ENCODE results near the gene NFIA.

DNA sequence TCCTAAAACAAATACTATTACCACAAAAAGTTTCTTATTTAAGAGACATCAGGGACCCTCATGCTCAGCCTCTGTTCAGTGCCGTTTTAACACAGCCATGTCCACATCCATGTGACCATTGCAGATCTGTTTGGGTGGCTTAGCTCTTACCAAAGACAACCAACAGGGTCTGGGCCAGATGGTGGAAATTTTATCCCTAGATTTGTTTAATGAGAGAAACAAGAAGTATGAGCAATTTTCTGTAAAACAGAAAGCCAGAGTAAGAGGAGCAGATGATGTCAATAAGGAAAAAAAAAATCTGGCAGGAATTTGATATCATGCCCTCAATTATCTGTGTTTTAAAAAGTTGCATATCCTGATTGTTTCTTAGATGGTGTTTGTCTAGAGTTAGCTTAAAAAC is 342.7 kb downstream of the NFIA start:
- TF ChIP-seq, protein P1, sequence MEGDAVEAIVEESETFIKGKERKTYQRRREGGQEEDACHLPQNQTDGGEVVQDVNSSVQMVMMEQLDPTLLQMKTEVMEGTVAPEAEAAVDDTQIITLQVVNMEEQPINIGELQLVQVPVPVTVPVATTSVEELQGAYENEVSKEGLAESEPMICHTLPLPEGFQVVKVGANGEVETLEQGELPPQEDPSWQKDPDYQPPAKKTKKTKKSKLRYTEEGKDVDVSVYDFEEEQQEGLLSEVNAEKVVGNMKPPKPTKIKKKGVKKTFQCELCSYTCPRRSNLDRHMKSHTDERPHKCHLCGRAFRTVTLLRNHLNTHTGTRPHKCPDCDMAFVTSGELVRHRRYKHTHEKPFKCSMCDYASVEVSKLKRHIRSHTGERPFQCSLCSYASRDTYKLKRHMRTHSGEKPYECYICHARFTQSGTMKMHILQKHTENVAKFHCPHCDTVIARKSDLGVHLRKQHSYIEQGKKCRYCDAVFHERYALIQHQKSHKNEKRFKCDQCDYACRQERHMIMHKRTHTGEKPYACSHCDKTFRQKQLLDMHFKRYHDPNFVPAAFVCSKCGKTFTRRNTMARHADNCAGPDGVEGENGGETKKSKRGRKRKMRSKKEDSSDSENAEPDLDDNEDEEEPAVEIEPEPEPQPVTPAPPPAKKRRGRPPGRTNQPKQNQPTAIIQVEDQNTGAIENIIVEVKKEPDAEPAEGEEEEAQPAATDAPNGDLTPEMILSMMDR (IDR thresholded peaks at IDR 0.05): no peak
- TF ChIP-seq POLR2A (IDR thresholded peaks at IDR 0.05) (no peak), POLR2AphosphoS5 (IDR thresholded peaks at IDR 0.05) (no peak)

Data from prostate gland (tissue), 2 donors.